ENCODE data around the gene TTLL8. TPM values are rescaled to one million over a fixed set of nuclear protein-coding genes. Genes with fewer than 3 reads are reported as not detected.

The TTLL8 gene
- total and polyA plus RNA-seq, 5 experiments from 2014 or later = not detected

- ATAC-seq (no peak), DNase-seq (no peak)
- Mint-ChIP-seq H3K4me3 (peak overlapping the region in 1 of 10 donors; percentile 51), H3K27ac (no peak overlapping the region), H3K36me3 (peaks cover 0 to 10% (median 0%) of the 10 kb centered on the region in 3 donors), H3K27me3 (peaks cover 12 to 56% (median 18%) of the 10 kb centered on the region in 5 donors), H3K9me3 (peaks cover 0 to 23% (median 2%) of the 10 kb centered on the region in 9 donors), H3K4me1 (peaks cover 0 to 1% (median 0%) of the 10 kb centered on the region in 4 donors)
- POLR2A ChIA-PET = interaction anchor here (0.7 kb wide), 1 partner anchor 409 kb away, joined by 4 read pairs; no protein-coding TSS in a partner anchor
These were observed 1.7 kb downstream of the TTLL8 start for GRCh38 chr22:50056214-50056972.

GRCh38 chr22:50053861-50054260, 4.2 kb downstream of the TTLL8 start:
- H3K9me3 Mint-ChIP-seq = peaks cover 0 to 23% (median 2%) of the 10 kb centered on the region in 9 donors
- H3K36me3 Mint-ChIP-seq = peaks cover 0 to 10% (median 0%) of the 10 kb centered on the region in 3 donors
- no peak overlapping the region for H3K4me3 Mint-ChIP-seq
- ATAC-seq = no peak
- H3K27ac Mint-ChIP-seq = peak overlapping the region in 1 of 10 donors; percentile 65
- POLR2A ChIA-PET = no interaction called here
- H3K4me1 Mint-ChIP-seq = peaks cover 0 to 1% (median 0%) of the 10 kb centered on the region in 4 donors
- H3K27me3 Mint-ChIP-seq = peaks cover 5 to 39% (median 14%) of the 10 kb centered on the region in 5 donors
- no peak for DNase-seq

GRCh38 chr22:50051930-50052329, 6.2 kb downstream of the TTLL8 start:
- POLR2A ChIA-PET = no interaction called here
- no peak for ATAC-seq
- peaks cover 0 to 23% (median 2%) of the 10 kb centered on the region in 9 donors for H3K9me3 Mint-ChIP-seq
- H3K36me3 Mint-ChIP-seq = peaks cover 0 to 10% (median 0%) of the 10 kb centered on the region in 3 donors
- H3K27ac Mint-ChIP-seq = peak overlapping the region in 1 of 10 donors; percentile 75
- H3K27me3 Mint-ChIP-seq = peaks cover 5 to 30% (median 13%) of the 10 kb centered on the region in 5 donors
- no peak overlapping the region for H3K4me3 Mint-ChIP-seq
- peaks cover 0 to 1% (median 0%) of the 10 kb centered on the region in 4 donors for H3K4me1 Mint-ChIP-seq
- DNase-seq = no peak

- ATAC-seq = no peak
- no peak overlapping the region for H3K4me3 Mint-ChIP-seq
- peaks cover 3 to 10% (median 7%) of the 10 kb centered on the region in 5 donors for H3K27me3 Mint-ChIP-seq
- H3K9me3 Mint-ChIP-seq = peaks cover 0 to 23% (median 2%) of the 10 kb centered on the region in 9 donors
- peaks cover 0 to 10% (median 0%) of the 10 kb centered on the region in 3 donors for H3K36me3 Mint-ChIP-seq
- peaks cover 0 to 4% (median 4%) of the 10 kb centered on the region in 4 donors for H3K4me1 Mint-ChIP-seq
- H3K27ac Mint-ChIP-seq = no peak overlapping the region
- no peak for DNase-seq
- POLR2A ChIA-PET = no interaction called here
These were observed 8.6 kb downstream of the TTLL8 start for GRCh38 chr22:50049299-50050195.

GRCh38 chr22:50048836-50049235, 9.3 kb downstream of the TTLL8 start:
- no peak for ATAC-seq
- Mint-ChIP-seq H3K4me1 (peaks cover 0 to 10% (median 9%) of the 10 kb centered on the region in 4 donors), H3K27me3 (peaks cover 2 to 10% (median 3%) of the 10 kb centered on the region in 5 donors), H3K9me3 (peaks cover 0 to 19% (median 2%) of the 10 kb centered on the region in 9 donors), H3K27ac (no peak overlapping the region), H3K36me3 (peaks cover 0 to 7% (median 0%) of the 10 kb centered on the region in 3 donors), H3K4me3 (no peak overlapping the region)
- DNase-seq = no peak
- POLR2A ChIA-PET = no interaction called here

- DNase-seq (no peak), ATAC-seq (no peak)
- POLR2A ChIA-PET = no interaction called here
- Mint-ChIP-seq H3K36me3 (peaks cover 0 to 4% (median 0%) of the 10 kb centered on the region in 3 donors), H3K9me3 (peaks cover 0 to 12% (median 0%) of the 10 kb centered on the region in 9 donors), H3K4me3 (no peak overlapping the region), H3K4me1 (peaks cover 3 to 14% (median 12%) of the 10 kb centered on the region in 4 donors), H3K27ac (peak overlapping the region in 1 of 10 donors; percentile 24), H3K27me3 (peaks cover 5 to 13% (median 8%) of the 10 kb centered on the region in 5 donors)
These were observed 9.9 kb downstream of the TTLL8 start for GRCh38 chr22:50048061-50048765.

GRCh38 chr22:50047346-50047745, 10.8 kb downstream of the TTLL8 start:
- DNase-seq (no peak), ATAC-seq (no peak)
- H3K9me3 Mint-ChIP-seq = peaks cover 0 to 7% (median 0%) of the 10 kb centered on the region in 9 donors
- peaks cover 0 to under 1% (median 0%) of the 10 kb centered on the region in 3 donors for H3K36me3 Mint-ChIP-seq
- peaks cover 3 to 14% (median 12%) of the 10 kb centered on the region in 4 donors for H3K4me1 Mint-ChIP-seq
- H3K27ac Mint-ChIP-seq = no peak overlapping the region
- POLR2A ChIA-PET = no interaction called here
- H3K4me3 Mint-ChIP-seq = no peak overlapping the region
- H3K27me3 Mint-ChIP-seq = peaks cover 10 to 19% (median 16%) of the 10 kb centered on the region in 5 donors

- H3K4me3 Mint-ChIP-seq = no peak overlapping the region
- H3K27ac Mint-ChIP-seq = no peak overlapping the region
- no peak for ATAC-seq
- POLR2A ChIA-PET = no interaction called here
- peaks cover 12 to 23% (median 18%) of the 10 kb centered on the region in 5 donors for H3K27me3 Mint-ChIP-seq
- H3K9me3 Mint-ChIP-seq = peaks cover 0 to under 1% (median 0%) of the 10 kb centered on the region in 9 donors
- no peak for DNase-seq
- peaks cover 3 to 14% (median 12%) of the 10 kb centered on the region in 4 donors for H3K4me1 Mint-ChIP-seq
- H3K36me3 Mint-ChIP-seq = no peaks in the 10 kb centered on the region
These were observed 11.4 kb downstream of the TTLL8 start for GRCh38 chr22:50046481-50047245.

GRCh38 chr22:50046019-50046415, 12.1 kb downstream of the TTLL8 start:
- no peak for ATAC-seq

GRCh38 chr22:50045211-50046018, 12.7 kb downstream of the TTLL8 start:
- POLR2A ChIA-PET = interaction anchor here (0.6 kb wide), 1 partner anchor 131 kb away, joined by 3 read pairs; no protein-coding TSS in a partner anchor
- ATAC-seq (no peak), DNase-seq (no peak)
- no peak overlapping the region for H3K27ac Mint-ChIP-seq
- no peak overlapping the region for H3K4me3 Mint-ChIP-seq
- peaks cover 3 to 14% (median 12%) of the 10 kb centered on the region in 4 donors for H3K4me1 Mint-ChIP-seq
- peaks cover 0 to under 1% (median 0%) of the 10 kb centered on the region in 3 donors for H3K36me3 Mint-ChIP-seq
- H3K9me3 Mint-ChIP-seq = no peaks in the 10 kb centered on the region
- peaks cover 12 to 32% (median 18%) of the 10 kb centered on the region in 5 donors for H3K27me3 Mint-ChIP-seq

More at GRCh38 chr22:50046019-50046415, 12.1 kb downstream of the TTLL8 start:
- H3K4me1 Mint-ChIP-seq = peaks cover 3 to 14% (median 12%) of the 10 kb centered on the region in 4 donors
- no peaks in the 10 kb centered on the region for H3K9me3 Mint-ChIP-seq
- POLR2A ChIA-PET = interaction anchor here (0.6 kb wide), 1 partner anchor 132 kb away, joined by 3 read pairs; no protein-coding TSS in a partner anchor
- no peak overlapping the region for H3K4me3 Mint-ChIP-seq
- H3K27me3 Mint-ChIP-seq = peaks cover 12 to 30% (median 18%) of the 10 kb centered on the region in 5 donors
- no peaks in the 10 kb centered on the region for H3K36me3 Mint-ChIP-seq
- no peak for DNase-seq
- H3K27ac Mint-ChIP-seq = no peak overlapping the region
